Measurements from ENCODE around the gene MIX23. TPM values are rescaled to one million over a fixed set of nuclear protein-coding genes. Genes with fewer than 3 reads are reported as not detected.

Gene MIX23
- total RNA-seq, 1 donor from 2014 or later = 33.2 TPM

GRCh38 chr3:122349171-122349570, 33.9 kb downstream of the MIX23 start:
- no peak for DNase-seq (ENCODE audit: low spot score)
- H3K9me3 Mint-ChIP-seq (ENCODE audit: unreplicated experiment) = no peaks in the 10 kb centered on the region
- no peaks in the 10 kb centered on the region for H3K4me1 Mint-ChIP-seq (ENCODE audit: unreplicated experiment)
- H3K4me3 Mint-ChIP-seq (ENCODE audit: unreplicated experiment) = no peak overlapping the region
- H3K36me3 Mint-ChIP-seq (ENCODE audit: low read depth, unreplicated experiment) = no peaks in the 10 kb centered on the region
- no peak for TF ChIP-seq CTCF (IDR thresholded peaks at IDR 0.05; ENCODE audit: unreplicated experiment)
- H3K27me3 Mint-ChIP-seq (ENCODE audit: unreplicated experiment) = peaks cover 1% of the 10 kb centered on the region
- H3K27ac Mint-ChIP-seq (ENCODE audit: unreplicated experiment) = no peak overlapping the region

DNA sequence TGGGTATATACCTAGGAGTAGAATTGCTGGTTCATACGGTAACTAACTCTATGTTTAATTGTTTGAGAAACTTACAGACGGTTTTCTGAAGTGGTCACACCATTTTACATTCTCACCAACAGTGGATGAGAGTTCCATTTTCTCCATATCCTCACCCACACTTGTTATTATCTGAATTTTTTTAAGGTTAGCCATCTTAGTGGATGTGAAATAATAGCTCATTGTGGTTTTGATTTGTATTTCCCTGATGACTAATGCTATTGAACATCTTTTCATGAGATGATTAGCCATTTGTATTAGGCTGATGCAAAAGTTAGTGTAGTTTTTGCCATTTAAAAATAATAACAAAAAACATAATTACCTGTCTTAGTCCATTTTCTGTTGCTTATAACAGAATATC, 39.4 kb downstream of the MIX23 start:
- Mint-ChIP-seq H3K27ac (ENCODE audit: unreplicated experiment) (no peak overlapping the region), H3K27me3 (ENCODE audit: unreplicated experiment) (peaks cover 1% of the 10 kb centered on the region), H3K4me1 (ENCODE audit: unreplicated experiment) (no peaks in the 10 kb centered on the region), H3K9me3 (ENCODE audit: unreplicated experiment) (no peaks in the 10 kb centered on the region), H3K4me3 (ENCODE audit: unreplicated experiment) (no peak overlapping the region), H3K36me3 (ENCODE audit: low read depth, unreplicated experiment) (no peaks in the 10 kb centered on the region)
- DNase-seq (ENCODE audit: low spot score) = no peak
- no peak for TF ChIP-seq CTCF (IDR thresholded peaks at IDR 0.05; ENCODE audit: unreplicated experiment)

DNA sequence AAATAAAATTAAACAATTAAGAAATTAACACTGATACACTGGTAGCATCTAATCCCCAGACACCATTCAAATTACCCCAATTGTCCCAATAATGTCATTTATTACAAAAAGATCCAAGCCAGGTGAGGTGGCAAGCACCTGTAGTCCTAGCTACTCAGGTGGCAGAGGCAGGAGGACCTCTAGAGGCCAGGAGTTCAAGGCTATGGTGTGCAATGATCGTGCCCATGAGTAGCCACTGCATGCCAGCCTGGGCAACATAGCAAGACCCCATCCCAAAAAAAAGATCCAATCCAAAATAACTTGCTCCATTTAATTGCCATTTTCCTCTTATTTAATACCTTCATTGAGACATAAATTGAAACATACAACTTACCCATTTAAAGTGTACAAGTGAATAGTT, 40.2 kb downstream of the MIX23 start:
- DNase-seq (ENCODE audit: low spot score) = no peak

DNA sequence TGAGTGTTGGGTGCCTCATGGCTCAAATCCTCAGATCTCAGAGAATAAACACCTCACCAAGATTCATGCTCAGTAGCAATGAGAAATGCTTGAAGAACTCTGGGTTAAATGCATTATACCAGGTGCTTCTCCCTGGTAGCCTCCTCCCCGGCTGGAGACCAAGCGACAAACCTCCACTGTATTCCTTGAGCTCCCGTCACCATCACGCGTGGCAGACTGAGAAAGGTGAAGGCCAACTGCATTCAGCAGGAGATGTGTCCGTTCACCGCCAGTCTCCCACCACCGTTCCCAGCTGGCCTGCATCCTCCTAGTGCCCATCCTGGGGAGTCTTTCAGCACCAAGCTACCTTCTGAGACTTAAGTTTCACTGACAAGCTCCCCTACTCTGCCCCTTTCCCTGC, 50.5 kb downstream of the MIX23 start:
- Mint-ChIP-seq H3K4me1 (ENCODE audit: unreplicated experiment) (peaks cover 10% of the 10 kb centered on the region), H3K4me3 (ENCODE audit: unreplicated experiment) (no peak overlapping the region), H3K9me3 (ENCODE audit: unreplicated experiment) (no peaks in the 10 kb centered on the region), H3K27ac (ENCODE audit: unreplicated experiment) (no peak overlapping the region), H3K36me3 (ENCODE audit: low read depth, unreplicated experiment) (no peaks in the 10 kb centered on the region), H3K27me3 (ENCODE audit: unreplicated experiment) (peaks cover 4% of the 10 kb centered on the region)
- TF ChIP-seq CTCF (IDR thresholded peaks at IDR 0.05; ENCODE audit: unreplicated experiment) = no peak
- DNase-seq (ENCODE audit: low spot score) = no peak

More for the DNA sequence above, 40.2 kb downstream of the MIX23 start:
- Mint-ChIP-seq H3K4me1 (ENCODE audit: unreplicated experiment) (no peaks in the 10 kb centered on the region), H3K36me3 (ENCODE audit: low read depth, unreplicated experiment) (no peaks in the 10 kb centered on the region), H3K27me3 (ENCODE audit: unreplicated experiment) (peaks cover 1% of the 10 kb centered on the region), H3K4me3 (ENCODE audit: unreplicated experiment) (no peak overlapping the region), H3K9me3 (ENCODE audit: unreplicated experiment) (no peaks in the 10 kb centered on the region), H3K27ac (ENCODE audit: unreplicated experiment) (no peak overlapping the region)
- TF ChIP-seq CTCF (IDR thresholded peaks at IDR 0.05; ENCODE audit: unreplicated experiment) = no peak

DNA sequence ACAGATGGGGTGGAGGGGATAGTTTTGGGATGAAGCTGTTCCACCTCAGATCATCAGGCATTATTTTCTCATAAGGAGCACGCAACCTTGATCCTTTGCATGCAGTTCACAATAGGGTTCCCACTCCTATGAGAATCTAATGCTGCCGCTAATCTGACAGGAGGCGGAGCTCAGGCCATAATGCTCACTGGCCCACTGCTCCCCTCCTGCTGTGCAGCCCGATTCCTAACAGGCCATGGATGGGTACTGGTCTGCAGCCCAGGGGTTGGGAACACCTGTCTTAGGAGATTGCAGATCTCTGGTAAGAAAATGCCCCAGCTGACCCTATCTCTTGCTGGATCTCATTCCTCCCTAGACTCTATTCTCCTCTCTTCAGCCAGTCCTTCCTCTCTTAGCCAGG, 51.1 kb downstream of the MIX23 start:
- no peaks in the 10 kb centered on the region for H3K36me3 Mint-ChIP-seq (ENCODE audit: low read depth, unreplicated experiment)
- H3K27ac Mint-ChIP-seq (ENCODE audit: unreplicated experiment) = no peak overlapping the region
- no peak for TF ChIP-seq CTCF (IDR thresholded peaks at IDR 0.05; ENCODE audit: unreplicated experiment)
- peaks cover 10% of the 10 kb centered on the region for H3K4me1 Mint-ChIP-seq (ENCODE audit: unreplicated experiment)
- H3K27me3 Mint-ChIP-seq (ENCODE audit: unreplicated experiment) = peaks cover 4% of the 10 kb centered on the region
- H3K9me3 Mint-ChIP-seq (ENCODE audit: unreplicated experiment) = no peaks in the 10 kb centered on the region
- no peak overlapping the region for H3K4me3 Mint-ChIP-seq (ENCODE audit: unreplicated experiment)
- DNase-seq (ENCODE audit: low spot score) = no peak
